Neural cell (in vitro differentiated cells): Measurements from ENCODE around the gene PTCRA. TPM values are rescaled to one million over a fixed set of nuclear protein-coding genes. Genes with fewer than 3 reads are reported as not detected.

Experiments
- H2AFZ ChIP-seq: fragments of 200-600, 300-800 bp; sonication (generic), shearing (Covaris generic); 2 replicates; pipeline ENCODE4 v1.6.0; 2014; ENCODE audit warnings: low read depth, mild to moderate bottlenecking, antibody characterized with exemption, low read length, moderate library complexity
- H3F3A ChIP-seq: fragments of 200-600 bp; shearing (Covaris generic); 2 replicates; pipeline ENCODE4 v1.6.1; 2016; ENCODE audit warnings: mild to moderate bottlenecking, moderate library complexity, mixed read lengths, antibody characterized with exemption, low read length; ENCODE audit not compliant: insufficient read depth, poor library complexity, severe bottlenecking
- H3K27ac ChIP-seq: fragments of 200-600, 300-800 bp; sonication (generic), shearing (Covaris generic); 2 replicates; pipeline ENCODE4 v1.5.1; 2014; ENCODE audit warnings: mild to moderate bottlenecking, low read length, moderate library complexity
- H3K27me3 ChIP-seq: fragments of 300-800, 200-600 bp; sonication (generic), shearing (Covaris generic); 2 replicates; pipeline ENCODE4 v1.6.0; 2014; ENCODE audit warnings: mild to moderate bottlenecking, low read depth, low read length, moderate library complexity; ENCODE audit not compliant: insufficient read depth
- H3K36me3 ChIP-seq: fragments of 300-800, 200-600 bp; sonication (generic), shearing (Covaris generic); 2 replicates; pipeline ENCODE4 v1.5.1; 2014; ENCODE audit warnings: mild to moderate bottlenecking, antibody characterized with exemption, low read length, moderate library complexity; ENCODE audit not compliant: insufficient read depth
- H3K4me2 ChIP-seq: fragments of 300-800, 200-600 bp; sonication (generic), shearing (Covaris generic); 2 replicates; pipeline ENCODE4 v1.6.0; 2014; ENCODE audit warnings: mild to moderate bottlenecking, low read length
- H3K4me3 ChIP-seq: fragments of 300-800, 200-600 bp; sonication (generic), shearing (Covaris generic); 2 replicates; pipeline ENCODE4 v1.5.1; 2014; ENCODE audit warnings: mild to moderate bottlenecking, low read length, moderate library complexity
- H3K79me2 ChIP-seq: fragments of 200-600 bp; shearing (Covaris generic); replicated peaks from 2 replicates; pipeline ENCODE4 v1.6.0; 2014; ENCODE audit warnings: mild to moderate bottlenecking, low read length, moderate library complexity; ENCODE audit not compliant: insufficient read depth
- H3K9ac ChIP-seq: fragments of 300-800, 200-600 bp; sonication (generic), shearing (Covaris generic); 2 replicates; pipeline ENCODE4 v1.6.1; 2016; ENCODE audit warnings: mild to moderate bottlenecking, low read length, mixed read lengths
- H3K9me2 ChIP-seq: fragments of 200-600 bp; shearing (Covaris generic); 2 replicates; pipeline ENCODE4 v1.6.1; 2016; ENCODE audit warnings: mild to moderate bottlenecking, low read length, mixed read lengths; ENCODE audit not compliant: insufficient read depth
- H3K9me3 ChIP-seq: fragments of 200-600, 300-800 bp; sonication (generic), shearing (Covaris generic); 2 replicates; pipeline ENCODE4 v1.6.1; 2016; ENCODE audit warnings: mild to moderate bottlenecking, mixed run types, low read length, moderate library complexity, mixed read lengths
- H4K20me1 ChIP-seq: fragments of 200-600 bp; shearing (Covaris generic); 2 replicates; pipeline ENCODE4 v1.6.1; 2016; ENCODE audit warnings: mild to moderate bottlenecking, mixed run types; ENCODE audit not compliant: insufficient read depth
- CTCF ChIP-seq: fragments of 450-650 bp; IDR thresholded peaks from 2 replicates; pipeline ENCODE4 v1.5.1; 2014; ENCODE audit warnings: antibody characterized with exemption, mild to moderate bottlenecking, moderate library complexity; ENCODE audit not compliant: poor library complexity, severe bottlenecking
- EP300 ChIP-seq: fragments of 450-650 bp; conservative IDR thresholded peaks from 2 replicates; pipeline ENCODE4 v1.6.1; 2014; ENCODE audit warnings: antibody characterized with exemption, mild to moderate bottlenecking, moderate library complexity; ENCODE audit not compliant: poor library complexity, severe bottlenecking
- EZH2 ChIP-seq: fragments of 200-600, 300-800 bp; shearing (Covaris generic), sonication (generic); IDR thresholded peaks from 2 replicates; pipeline ENCODE4 v1.6.1; 2014; ENCODE audit warnings: antibody characterized with exemption, low read length, borderline replicate concordance, mild to moderate bottlenecking; ENCODE audit not compliant: insufficient read depth, poor library complexity, severe bottlenecking
- MXI1 ChIP-seq: fragments of 450-650 bp; conservative IDR thresholded peaks from 2 replicates; pipeline ENCODE4 v1.6.1; 2014; ENCODE audit warnings: antibody characterized with exemption, mild to moderate bottlenecking; ENCODE audit not compliant: poor library complexity, severe bottlenecking
- POLR2AphosphoS5 ChIP-seq: IDR thresholded peaks from 2 replicates; pipeline ENCODE4 v1.6.1; 2012
- RAD21 ChIP-seq: fragments of 450-650 bp; conservative IDR thresholded peaks from 2 replicates; pipeline ENCODE4 v1.6.1; 2014; ENCODE audit warnings: antibody characterized with exemption, mild to moderate bottlenecking, moderate library complexity
- REST ChIP-seq: IDR thresholded peaks from 2 replicates; pipeline ENCODE4 v1.6.1; 2012; ENCODE audit warnings: borderline replicate concordance
- SMC3 ChIP-seq: fragments of 450-650 bp; conservative IDR thresholded peaks from 2 replicates; pipeline ENCODE4 v1.6.1; 2014; ENCODE audit warnings: antibody characterized with exemption, mild to moderate bottlenecking, moderate library complexity; ENCODE audit not compliant: poor library complexity
- TAF1 ChIP-seq: IDR thresholded peaks from 2 replicates; pipeline ENCODE4 v1.6.1; 2012; ENCODE audit warnings: low read depth
- polyA minus RNA-seq: library from RNA; depleted of rRNA, polyadenylated mRNA; stranded (reverse); fragments of >200 nt; gene quantifications from 2 replicates; pipeline ENCODE4 v1.2.3, GENCODE V29; 2014
- polyA plus RNA-seq: library from polyadenylated mRNA; depleted of rRNA; stranded (reverse); fragments of >200 nt; gene quantifications from 2 replicates; pipeline ENCODE4 v1.2.3, GENCODE V29; 2014

PTCRA gene
- polyA plus RNA-seq (not detected in 2 replicates), polyA minus RNA-seq (not detected in 2 replicates)

- H3K79me2 ChIP-seq, result no peaks in the 10 kb centered on the region
- no peaks in the 10 kb centered on the region for H3F3A ChIP-seq
- TF ChIP-seq SMC3 (no peak), POLR2AphosphoS5 (no peak), CTCF (no peak), MXI1 (no peak), EZH2 (no peak), RAD21 (no peak), TAF1 (no peak)
- H3K27ac ChIP-seq, result no peak within 1 kb of the TSS
- H3K36me3 ChIP-seq, result no peaks in the 10 kb centered on the region
- no peaks in the 10 kb centered on the region for H3K9me2 ChIP-seq
- H3K4me2 ChIP-seq, result no peak within 1 kb of the TSS
- no peak within 1 kb of the TSS for H3K9ac ChIP-seq
- no peak within 1 kb of the TSS for H3K4me3 ChIP-seq
- no peak within 1 kb of the TSS for H2AFZ ChIP-seq
- no peaks in the 10 kb centered on the region for H3K27me3 ChIP-seq
- H3K9me3 ChIP-seq, result no peaks in the 10 kb centered on the region
- H4K20me1 ChIP-seq, result no peaks in the 10 kb centered on the region
These were observed at the start of gene PTCRA for GRCh38 chr6:42915732-42916131. Gene PTCRA, plus strand, starts transcription at chr6:42916053. Its CDS starts 17 bp downstream, at chr6:42916070.

GRCh38 chr6:42870145-42870936 lies 45.5 kb upstream of the PTCRA start:
- no peak overlapping the region for H3K9ac ChIP-seq
- H2AFZ ChIP-seq, result no peak overlapping the region
- no peak overlapping the region for H3K27ac ChIP-seq
- no peaks in the 10 kb centered on the region for H3K9me3 ChIP-seq
- H4K20me1 ChIP-seq, result no peaks in the 10 kb centered on the region
- no peaks in the 10 kb centered on the region for H3K36me3 ChIP-seq
- no peak overlapping the region for H3K4me2 ChIP-seq
- no peaks in the 10 kb centered on the region for H3K9me2 ChIP-seq
- H3K79me2 ChIP-seq, result no peaks in the 10 kb centered on the region
- H3F3A ChIP-seq, result no peaks in the 10 kb centered on the region
- no peak for TF ChIP-seq TAF1
- TF ChIP-seq POLR2AphosphoS5, result no peak
- no peak for TF ChIP-seq SMC3
- TF ChIP-seq RAD21, result no peak
- TF ChIP-seq REST, result no peak
- no peak for TF ChIP-seq CTCF
- no peak for TF ChIP-seq EP300
- TF ChIP-seq EZH2, result no peak
- TF ChIP-seq MXI1, result no peak
- H3K27me3 ChIP-seq, result no peaks in the 10 kb centered on the region
- no peak overlapping the region for H3K4me3 ChIP-seq
